Activated naive CD4-positive, alpha-beta T cell (primary cell): ENCODE data around the gene SLFN5.
"Not testable (repeated sequence)": the region's sequence is repeated elsewhere in the genome, so short reads cannot be mapped to it uniquely, and the experiment has no call there.

Experiments
- DNase-seq, 4 experiments: peaks; one replicate each; lab custom pipeline; 2025; lab: John Stamatoyannopoulos, UW

SLFN5 gene

GRCh38 chr17:35291802-35292201, 48.9 kb downstream of the SLFN5 start:
- DNase-seq = no peak

GRCh38 chr17:35293151-35293847, 50.4 kb downstream of the SLFN5 start:
- no peak for DNase-seq

- DNase-seq = no peak
Observed at GRCh38 chr17:35294756-35295155, 51.9 kb downstream of the SLFN5 start.

- no peak for DNase-seq
Observed at GRCh38 chr17:35295686-35296085, 52.8 kb downstream of the SLFN5 start.

- DNase-seq = no peak
Observed at GRCh38 chr17:35297666-35298065, 54.8 kb downstream of the SLFN5 start.

- no peak for DNase-seq
Observed at GRCh38 chr17:35298639-35299038, 55.8 kb downstream of the SLFN5 start.

GRCh38 chr17:35299135-35299534, 56.3 kb downstream of the SLFN5 start:
- DNase-seq = no peak

GRCh38 chr17:35309345-35309744, 66.5 kb downstream of the SLFN5 start:
- not testable (repeated sequence) for DNase-seq

GRCh38 chr17:35312346-35312745, 69.5 kb downstream of the SLFN5 start:
- DNase-seq = no peak

- DNase-seq = peak in 2 of 4 experiments; percentile 67 to 71
Observed at GRCh38 chr17:35312790-35313711, 70.2 kb downstream of the SLFN5 start.

GRCh38 chr17:35313875-35314409, 71.1 kb downstream of the SLFN5 start:
- DNase-seq = no peak

GRCh38 chr17:35314415-35315216, 71.7 kb downstream of the SLFN5 start:
- DNase-seq = no peak

GRCh38 chr17:35315283-35315682, 72.4 kb downstream of the SLFN5 start:
- DNase-seq = no peak

GRCh38 chr17:35315971-35316370, 73.1 kb downstream of the SLFN5 start:
- no peak for DNase-seq

- no peak for DNase-seq
Observed at GRCh38 chr17:35322749-35323148, 79.9 kb downstream of the SLFN5 start.
